Measurements from ENCODE around the gene NYNRIN. TPM values are rescaled to one million over a fixed set of nuclear protein-coding genes. Genes with fewer than 3 reads are reported as not detected.

Gene NYNRIN
- total RNA-seq, 1 experiment from 2014 or later, result 18.7 TPM

- no peak overlapping the region for H3K4me3 Mint-ChIP-seq
Measured at GRCh38 chr14:24401810-24402702, 3.3 kb downstream of the NYNRIN start.

More at GRCh38 chr14:24401810-24402702, 3.3 kb downstream of the NYNRIN start:
- no peak for DNase-seq
- H2BK12ac ChIP-seq (ENCODE audit: insufficient read length, low read depth, low read length), result no peak overlapping the region
- H3K23me2 ChIP-seq (ENCODE audit: insufficient read length, low read depth, low read length, poor library complexity, severe bottlenecking), result peaks cover 5% of the 10 kb centered on the region
- H3K9me3 Mint-ChIP-seq, result no peaks in the 10 kb centered on the region
- no peaks in the 10 kb centered on the region for H3K9me3 ChIP-seq (ENCODE audit: control insufficient read depth, low read depth, low read length)
- H3T11ph ChIP-seq (ENCODE audit: low read length), result no peak overlapping the region
- no peak overlapping the region for H3K9ac ChIP-seq (ENCODE audit: extremely low read depth, insufficient read length, low read length)
- no peak overlapping the region for H3K14ac ChIP-seq (ENCODE audit: insufficient read depth, low read length)
- no peak overlapping the region for H2BK5ac ChIP-seq (ENCODE audit: insufficient read length, low read length)
- no peaks in the 10 kb centered on the region; the same call in 1 of the 2 replicates for H3K4me1 ChIP-seq (ENCODE audit: insufficient read depth, low read length)
- WGBS (ENCODE audit: extremely low coverage, insufficient read length, low lambda C conversion rate), result no CpG with 5 or more reads among the region's 9 CpGs
- no peak overlapping the region for H3K18ac ChIP-seq (ENCODE audit: insufficient read length, low read depth, low read length)
- no peaks in the 10 kb centered on the region for H4K20me1 ChIP-seq (ENCODE audit: control insufficient read depth, insufficient read depth, insufficient read length)
- no peak overlapping the region for H3K27ac Mint-ChIP-seq
- H2AFZ ChIP-seq (ENCODE audit: low read length), result no peak overlapping the region
- H3K27me3 Mint-ChIP-seq (ENCODE audit: low read depth), result peaks cover 13% of the 10 kb centered on the region
- H3K23ac ChIP-seq (ENCODE audit: insufficient read length, low read depth, low read length), result no peak overlapping the region
- H3K56ac ChIP-seq (ENCODE audit: insufficient read length, low read depth, low read length), result no peak overlapping the region
- peaks cover 47 to 60% of the 10 kb centered on the region in 2 experiments for H3K4me1 Mint-ChIP-seq
- no peak overlapping the region for H3K27ac ChIP-seq (ENCODE audit: insufficient read length, low read depth, low read length)
- 0 out of 7 replicates have a peak, but pooled peaks cover 0 to 8% (median 0%) of the 10 kb centered on the region in 3 experiments for H3K36me3 Mint-ChIP-seq (ENCODE audit: insufficient read depth in 1 of 3, low read depth in 3 of 3)
- no peaks in the 10 kb centered on the region for H3K79me1 ChIP-seq (ENCODE audit: insufficient read depth, low read depth, low read length, poor library complexity, severe bottlenecking)
- H4K8ac ChIP-seq (replicated peaks; ENCODE audit: insufficient read length, low read depth, low read length), result no peak overlapping the region
- no peak overlapping the region for H4K91ac ChIP-seq (ENCODE audit: insufficient read length, low read depth, low read length)
- no peak overlapping the region for H2BK15ac ChIP-seq (ENCODE audit: low read depth, low read length)
- H3K4ac ChIP-seq (ENCODE audit: low read depth, low read length), result no peak overlapping the region
- no peak overlapping the region for H4K5ac ChIP-seq (ENCODE audit: insufficient read length, low read depth, low read length)
- TF ChIP-seq, protein P1, sequence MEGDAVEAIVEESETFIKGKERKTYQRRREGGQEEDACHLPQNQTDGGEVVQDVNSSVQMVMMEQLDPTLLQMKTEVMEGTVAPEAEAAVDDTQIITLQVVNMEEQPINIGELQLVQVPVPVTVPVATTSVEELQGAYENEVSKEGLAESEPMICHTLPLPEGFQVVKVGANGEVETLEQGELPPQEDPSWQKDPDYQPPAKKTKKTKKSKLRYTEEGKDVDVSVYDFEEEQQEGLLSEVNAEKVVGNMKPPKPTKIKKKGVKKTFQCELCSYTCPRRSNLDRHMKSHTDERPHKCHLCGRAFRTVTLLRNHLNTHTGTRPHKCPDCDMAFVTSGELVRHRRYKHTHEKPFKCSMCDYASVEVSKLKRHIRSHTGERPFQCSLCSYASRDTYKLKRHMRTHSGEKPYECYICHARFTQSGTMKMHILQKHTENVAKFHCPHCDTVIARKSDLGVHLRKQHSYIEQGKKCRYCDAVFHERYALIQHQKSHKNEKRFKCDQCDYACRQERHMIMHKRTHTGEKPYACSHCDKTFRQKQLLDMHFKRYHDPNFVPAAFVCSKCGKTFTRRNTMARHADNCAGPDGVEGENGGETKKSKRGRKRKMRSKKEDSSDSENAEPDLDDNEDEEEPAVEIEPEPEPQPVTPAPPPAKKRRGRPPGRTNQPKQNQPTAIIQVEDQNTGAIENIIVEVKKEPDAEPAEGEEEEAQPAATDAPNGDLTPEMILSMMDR (conservative IDR thresholded peaks at IDR 0.05), result no peak
- no peak overlapping the region for H2BK120ac ChIP-seq (ENCODE audit: low read depth, low read length, poor library complexity, severe bottlenecking)
- H3K79me2 ChIP-seq (ENCODE audit: insufficient read depth, low read length), result no peaks in the 10 kb centered on the region
- H3K27me3 ChIP-seq (ENCODE audit: insufficient read depth, low read length), result no peaks in the 10 kb centered on the region
- H2AK5ac ChIP-seq (ENCODE audit: insufficient read length, low read length), result no peak overlapping the region
- no peak overlapping the region for H3K4me2 ChIP-seq (ENCODE audit: insufficient read depth, insufficient read length, low read length)
- H2BK20ac ChIP-seq (ENCODE audit: low read depth, low read length, poor library complexity, severe bottlenecking), result no peak overlapping the region
